Regular cardiac myocyte (primary cell): ENCODE measurements around the gene ZNF577. TPM values are rescaled to one million over a fixed set of nuclear protein-coding genes. Genes with fewer than 3 reads are reported as not detected.

Source experiments
- total RNA-seq: library from RNA; depleted of rRNA; stranded (reverse); fragments of >200 nt; gene quantifications from 2 replicates; pipeline ENCODE4 v1.2.3, GENCODE V29; 2014

ZNF577 gene
- total RNA-seq: 7.7 and 11.3 TPM in 2 replicates

GRCh38 chr19:51887522-51888498, at the start of gene ZNF577:
TSS of gene ZNF577 (minus strand) at chr19:51887951. CDS start at chr19:51880382, 7,569 bp downstream.

GRCh38 chr19:51926784-51927741, 39.3 kb upstream of the ZNF577 start, which contains the start of gene ZNF613:
TSS of gene ZNF613 (plus strand) at chr19:51927472. CDS start at chr19:51936221, 8,749 bp downstream.

GRCh38 chr19:51904331-51905165, 16.8 kb upstream of the ZNF577 start, which contains the start of gene ZNF649:
TSS of gene ZNF649 (minus strand) at chr19:51905017. CDS start at chr19:51900107, 4,910 bp downstream.

Other genes with a start within 250 kb of the ZNF577 start
- gene SIGLEC14, start 241.1 kb downstream of the ZNF577 start, total RNA-seq: not detected in 2 replicates
- 4.8 and 5.2 TPM in 2 replicates for gene SPACA6, start 194.6 kb downstream of the ZNF577 start, total RNA-seq
- gene HAS1, start 164.0 kb downstream of the ZNF577 start, total RNA-seq: 28.2 and 243 TPM in 2 replicates
- gene FPR1, start 136.1 kb downstream of the ZNF577 start, total RNA-seq: 0.56 and 0.96 TPM in 2 replicates
- gene FPR2, start 126.8 kb downstream of the ZNF577 start, total RNA-seq: under 0.01 and 0.19 TPM in 2 replicates
- gene FPR3, start 92.8 kb downstream of the ZNF577 start, total RNA-seq: under 0.01 TPM in 1 of 2 replicates, not detected in the other
- gene ZNF649, start 17.1 kb upstream of the ZNF577 start, total RNA-seq: 6.5 and 7.3 TPM in 2 replicates
- gene ZNF613, start 39.5 kb upstream of the ZNF577 start, total RNA-seq: 4.2 and 8.7 TPM in 2 replicates
- 8.2 and 14.1 TPM in 2 replicates for gene ZNF350, start 98.9 kb upstream of the ZNF577 start, total RNA-seq
- gene ZNF615, start 120.3 kb upstream of the ZNF577 start, total RNA-seq: 11.5 and 20.0 TPM in 2 replicates
- gene ZNF614, start 140.4 kb upstream of the ZNF577 start, total RNA-seq: 10.7 and 12.7 TPM in 2 replicates
- gene ZNF432, start 160.9 kb upstream of the ZNF577 start, total RNA-seq: 8.8 and 14.7 TPM in 2 replicates
- 21.5 and 43.4 TPM in 2 replicates for gene ZNF841, start 207.8 kb upstream of the ZNF577 start, total RNA-seq